IPS DF 4.7 (cell line): ENCODE data around the gene TPP1.

Source experiments
- DNase-seq: peaks from one replicate; pipeline ENCODE4 v3.0.0-alpha.2; 2013; ENCODE audit warnings: low spot score; ENCODE audit errors: extremely low read depth

TPP1 gene

DNA sequence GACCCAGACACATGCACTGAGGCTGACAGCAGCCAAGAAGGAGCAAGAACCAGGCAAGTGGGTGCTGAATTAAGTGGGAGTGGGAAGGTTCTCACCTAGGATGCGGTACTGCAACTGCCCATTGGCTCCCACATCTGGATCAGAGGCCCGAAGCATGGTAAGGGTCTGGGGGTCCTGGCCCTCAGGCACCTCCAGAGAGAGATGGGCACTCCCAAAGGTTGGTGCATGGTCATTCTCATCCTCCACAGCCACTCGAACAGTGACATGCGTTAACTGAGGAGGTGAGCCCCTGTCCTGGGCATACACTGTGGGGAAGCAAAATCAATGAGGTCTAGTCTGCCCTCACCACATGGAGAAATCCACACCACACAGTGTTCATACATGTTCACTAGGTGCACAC is 9.3 kb upstream of the TPP1 start:
- DNase-seq = no peak

DNA sequence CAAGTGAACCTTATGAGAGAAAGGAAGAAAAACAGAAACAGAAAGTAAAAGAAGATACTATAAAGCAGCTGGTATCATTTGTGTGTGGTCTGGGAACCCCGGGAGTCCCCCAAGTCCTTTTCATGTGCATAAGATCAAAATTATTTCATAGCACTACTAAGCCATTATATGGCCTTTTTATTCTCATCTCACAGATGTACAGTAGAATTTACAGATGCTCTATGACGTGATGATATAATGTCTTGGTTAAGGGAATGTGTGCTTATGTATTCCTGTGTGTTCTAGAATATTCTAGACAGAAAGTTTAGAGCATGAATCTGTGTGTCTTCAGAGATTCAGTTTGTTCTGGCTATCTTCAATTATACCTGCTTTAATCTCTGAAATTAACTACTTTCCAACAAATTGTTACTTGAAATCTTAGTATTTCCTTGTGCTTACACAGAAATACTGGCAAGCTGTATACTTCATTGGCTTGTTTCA is 8.6 kb upstream of the TPP1 start:
- no peak for DNase-seq

DNA sequence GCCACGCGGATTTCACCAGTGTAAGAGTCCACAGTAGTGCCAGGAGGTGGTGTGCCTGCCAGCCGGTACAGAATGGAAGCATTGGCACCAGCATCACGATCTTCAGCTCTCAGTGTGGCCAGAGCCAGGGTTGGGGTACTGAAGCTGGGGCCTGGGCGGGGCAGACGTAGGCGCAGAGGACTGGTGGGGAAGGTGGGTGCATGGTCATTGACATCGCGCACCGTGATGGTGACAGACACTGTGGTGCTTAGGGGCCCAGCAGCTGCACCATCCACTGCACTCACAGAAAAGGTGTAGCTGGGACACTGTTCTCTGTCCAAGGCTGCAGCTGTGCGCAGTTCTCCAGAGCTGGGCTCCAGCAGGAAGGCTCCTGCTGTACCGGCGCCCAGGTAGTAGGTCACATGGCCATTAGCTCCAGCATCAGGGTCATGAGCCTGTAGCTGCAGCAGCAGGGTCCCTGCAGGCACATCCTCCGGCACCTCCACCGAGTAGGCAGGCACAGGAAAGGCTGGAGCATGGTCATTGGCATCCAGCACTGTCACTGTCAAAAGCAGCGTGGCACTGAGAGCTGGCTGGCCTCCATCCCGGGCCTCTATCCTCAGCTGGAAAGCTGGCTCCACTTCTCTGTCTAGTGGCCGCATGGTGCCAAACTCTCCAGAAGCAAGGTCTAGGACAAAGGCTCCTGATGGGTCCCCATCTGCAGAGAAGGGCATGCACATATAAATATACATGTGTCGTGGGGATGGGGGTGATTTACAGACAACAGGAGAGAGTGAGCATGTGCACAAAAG is 7.9 kb upstream of the TPP1 start:
- no peak for DNase-seq

DNA sequence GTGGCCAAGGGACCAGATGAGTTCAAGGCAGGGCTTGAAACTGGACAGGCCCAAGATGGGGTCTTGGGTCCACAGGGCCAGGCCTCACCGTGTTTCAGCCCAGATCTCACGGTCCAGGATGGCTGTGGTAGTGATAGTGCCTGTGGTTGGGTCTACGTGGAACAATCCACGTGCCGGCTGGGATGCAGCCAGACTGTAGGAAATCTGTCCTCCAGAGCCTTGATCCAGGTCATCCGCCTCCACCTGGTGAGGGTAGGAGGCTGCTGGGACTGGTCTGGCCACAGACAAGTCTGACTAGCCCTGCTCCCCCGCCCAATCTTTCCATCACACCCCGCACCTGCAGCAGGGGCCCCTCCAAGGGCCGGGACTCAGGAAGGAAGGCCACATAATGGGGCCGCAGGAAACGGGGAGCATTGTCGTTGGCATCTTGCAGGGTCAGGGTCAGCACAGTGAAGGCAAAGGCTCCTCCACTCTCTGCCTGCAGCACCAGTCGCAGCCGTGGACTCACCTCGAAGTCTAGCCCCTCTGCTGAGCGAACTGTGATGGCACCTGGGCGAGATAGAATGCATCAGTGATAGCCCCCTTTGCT is 6.7 kb upstream of the TPP1 start:
- no peak for DNase-seq

DNA sequence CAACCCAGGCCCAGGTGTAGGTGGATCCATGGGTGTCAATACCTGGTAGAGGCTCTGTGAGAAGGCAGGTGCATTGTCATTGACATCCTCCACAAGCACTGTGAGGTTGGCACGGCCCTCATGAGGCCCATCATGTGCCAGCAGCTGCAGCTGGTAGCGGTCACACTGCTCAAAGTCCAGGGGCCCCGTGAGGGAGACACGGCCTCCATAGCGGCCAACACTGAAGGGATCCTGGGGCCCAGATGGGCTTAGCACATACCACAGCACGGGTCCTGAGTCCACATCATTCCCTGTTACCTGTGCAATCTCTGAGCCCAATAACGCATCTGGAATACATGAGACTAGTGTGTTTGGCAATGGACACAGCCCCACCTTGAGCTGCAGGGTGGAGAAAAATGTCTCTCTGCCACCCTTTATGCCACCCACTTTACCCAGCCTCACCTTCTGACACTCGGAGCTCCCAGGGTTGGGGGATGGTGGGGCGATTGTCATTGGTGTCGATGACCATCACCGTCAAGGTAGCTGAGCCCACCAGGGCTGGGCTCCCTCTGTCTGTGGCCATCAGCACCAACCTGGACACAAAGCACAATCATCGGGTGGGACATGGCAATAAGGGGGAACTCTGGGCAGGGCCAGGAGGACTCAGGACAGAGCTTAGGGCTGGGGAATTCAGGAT is 6.1 kb upstream of the TPP1 start:
- DNase-seq = no peak

DNA sequence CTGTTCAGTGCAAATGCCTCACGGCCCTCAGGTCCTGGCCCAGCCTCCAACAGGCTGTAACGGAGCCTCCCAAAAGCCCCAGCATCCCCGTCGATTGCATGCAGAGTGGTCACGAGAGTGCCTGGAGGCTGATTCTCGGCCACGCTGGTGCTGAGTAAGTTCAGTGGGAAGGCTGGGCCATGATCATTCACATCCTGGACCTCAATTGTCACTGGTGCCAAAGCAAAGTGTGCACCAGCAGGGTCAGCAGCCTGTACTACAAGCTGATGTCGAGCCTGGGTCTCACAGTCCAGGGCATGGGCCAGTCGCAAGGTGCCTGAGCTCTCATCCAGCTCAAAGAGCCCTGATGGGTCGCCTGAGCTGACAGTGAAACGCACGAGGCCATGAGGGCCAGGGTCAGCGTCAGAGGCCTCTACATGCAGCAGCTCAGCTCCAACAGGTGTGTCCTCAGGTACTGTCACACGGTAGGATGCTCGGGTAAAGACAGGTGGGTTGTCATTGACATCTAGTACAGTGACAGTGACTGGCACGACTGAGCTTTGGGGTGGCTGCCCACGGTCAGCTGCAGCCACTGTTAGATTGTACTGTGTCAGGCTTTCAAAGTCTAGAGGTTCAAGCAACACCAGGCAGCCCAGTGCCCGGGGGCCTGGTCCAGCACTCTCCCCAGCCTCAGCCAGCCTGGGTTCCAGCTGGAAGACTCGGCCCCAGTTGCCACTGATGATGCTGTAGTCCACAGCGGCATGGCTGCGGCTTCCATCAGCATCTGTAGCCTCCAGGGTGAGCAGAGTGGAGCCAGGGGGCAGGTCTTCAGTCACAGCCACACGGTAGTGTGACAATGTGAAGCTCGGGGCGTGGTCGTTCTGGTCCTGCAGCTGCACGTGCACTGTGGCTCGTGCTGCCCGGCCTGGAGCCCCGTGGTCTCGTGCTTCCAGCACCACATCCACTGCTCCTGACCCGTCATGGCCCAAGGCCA is 4.5 kb upstream of the TPP1 start:
- no peak for DNase-seq

DNA sequence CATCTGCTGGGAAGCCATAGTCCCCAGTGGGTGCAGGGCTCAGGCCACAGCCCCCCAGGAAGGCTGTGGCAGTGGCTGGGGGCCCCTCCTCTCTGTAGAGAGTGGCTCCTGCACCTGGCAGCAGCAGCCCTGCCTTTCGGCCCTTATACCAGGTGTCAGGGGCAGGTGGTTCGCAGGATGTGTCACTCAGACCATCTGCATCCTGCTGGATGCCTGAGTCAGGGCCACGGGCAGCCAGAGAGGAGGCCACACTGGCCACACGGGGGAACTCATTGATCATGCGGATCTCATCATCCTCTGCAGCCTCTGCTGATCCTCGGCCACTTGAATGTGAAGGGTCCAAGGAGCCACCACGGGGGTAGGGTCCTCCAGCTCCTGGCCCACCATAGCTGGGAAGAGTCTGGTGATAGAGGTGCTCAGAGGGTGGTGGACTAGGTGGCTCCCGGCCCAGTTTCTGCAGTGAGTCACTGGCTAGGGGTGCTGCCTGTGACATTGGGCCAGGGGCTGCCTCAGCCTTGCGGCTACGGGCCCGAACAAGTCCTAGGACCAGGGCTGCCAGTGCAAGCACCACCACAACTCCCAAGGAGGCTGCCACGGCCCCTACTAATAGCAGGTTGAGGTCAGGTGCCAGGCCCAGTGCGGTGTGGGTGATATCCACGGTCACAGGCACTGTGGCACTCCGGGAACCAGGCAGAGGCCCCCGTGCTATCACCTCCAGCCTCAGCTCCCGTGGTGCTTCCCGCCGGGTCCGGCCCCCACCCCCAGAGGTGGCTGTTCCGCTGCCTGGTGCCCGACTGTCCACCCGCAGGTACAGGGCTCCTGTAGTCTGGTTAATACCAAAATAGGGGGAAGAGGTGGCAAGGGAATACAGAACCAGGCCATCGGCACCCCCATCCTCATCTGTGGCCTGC is 3.3 kb upstream of the TPP1 start:
- DNase-seq = no peak

DNA sequence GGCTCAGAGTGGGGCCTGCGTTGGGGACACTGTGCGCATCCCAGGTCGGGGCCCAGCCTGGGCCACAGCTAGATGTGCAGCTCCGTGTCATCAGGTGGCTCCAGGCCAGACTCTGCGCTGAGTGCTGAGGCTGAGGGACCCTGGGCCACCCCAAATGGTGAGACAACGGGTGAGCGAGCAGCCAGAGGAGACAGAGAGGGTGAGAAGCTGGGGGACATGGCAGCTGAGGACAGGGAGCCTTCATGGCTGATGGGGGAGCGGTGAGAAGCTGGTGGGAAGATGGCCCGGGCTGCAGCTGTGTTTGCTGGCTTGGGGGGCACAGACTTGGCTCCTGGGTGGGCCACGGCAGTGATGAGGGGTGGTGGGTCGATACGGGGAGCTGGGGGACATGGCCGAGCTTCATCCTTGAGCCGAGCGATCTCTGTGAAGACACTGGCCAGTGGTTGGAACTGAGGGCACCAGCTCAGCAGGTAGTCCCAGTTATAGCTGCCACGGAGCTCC is 2.5 kb upstream of the TPP1 start:
- no peak for DNase-seq

DNA sequence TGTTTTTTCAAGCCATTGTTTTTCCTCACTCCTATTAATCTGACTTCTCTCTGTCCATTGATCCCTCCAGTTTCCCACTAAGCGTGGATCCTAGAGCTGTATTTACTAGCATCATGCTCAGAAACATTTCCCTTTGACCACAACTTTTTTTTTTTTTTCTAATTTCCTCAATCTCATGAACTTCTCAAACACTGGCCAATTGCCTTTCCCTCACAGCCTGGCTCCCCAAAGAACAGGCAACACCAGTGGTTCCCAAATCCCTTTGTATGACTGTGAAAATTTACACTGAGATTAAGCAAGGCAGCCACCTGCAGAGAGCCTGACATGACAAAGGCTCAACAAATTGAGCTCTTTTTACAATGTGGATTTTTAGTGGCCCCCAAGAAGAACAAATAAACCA is 1.4 kb upstream of the TPP1 start:
- no peak for DNase-seq

DNA sequence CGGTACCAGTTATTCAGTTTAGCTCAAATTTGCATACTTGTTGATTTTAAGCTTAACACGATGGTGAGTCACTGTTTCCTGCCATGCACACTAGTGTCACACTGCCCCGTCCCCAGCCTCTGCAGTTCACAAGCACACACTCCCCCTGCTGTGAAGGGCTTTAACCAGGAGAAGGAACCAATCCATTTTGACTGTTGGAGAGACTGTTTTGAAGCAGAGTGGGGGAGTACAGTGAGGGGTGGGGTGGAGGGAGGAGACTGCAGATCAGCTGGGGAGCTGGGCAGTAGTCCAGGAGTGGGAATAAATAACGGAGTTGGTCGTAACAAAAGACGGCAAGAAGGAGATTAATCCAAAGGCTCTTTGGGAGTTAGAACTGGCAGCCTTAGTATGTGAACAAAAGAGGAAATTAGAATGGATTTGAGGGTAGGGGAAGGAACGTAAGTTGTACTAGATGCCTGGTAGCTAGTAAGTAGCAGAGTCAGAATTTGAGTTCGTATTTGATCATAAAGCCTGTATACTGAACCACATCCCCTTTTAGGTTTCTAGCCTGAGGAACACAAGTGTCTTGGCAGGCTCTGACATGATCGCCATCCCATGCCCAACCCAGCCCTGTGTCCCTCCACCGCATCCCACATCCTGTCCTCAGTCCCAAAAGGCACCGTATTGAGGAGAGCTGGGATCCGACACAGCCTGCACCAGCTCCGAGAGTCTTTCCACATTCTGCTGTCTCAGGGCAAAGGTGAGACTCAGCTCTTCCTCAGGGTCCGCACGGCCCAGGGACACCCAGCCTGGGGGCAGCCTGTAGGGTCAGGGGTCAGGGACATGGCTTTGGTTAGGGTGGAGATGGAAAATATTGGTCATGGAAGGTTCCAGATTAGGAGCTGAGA is 862 bp downstream of the TPP1 start:
- no peak for DNase-seq

DNA sequence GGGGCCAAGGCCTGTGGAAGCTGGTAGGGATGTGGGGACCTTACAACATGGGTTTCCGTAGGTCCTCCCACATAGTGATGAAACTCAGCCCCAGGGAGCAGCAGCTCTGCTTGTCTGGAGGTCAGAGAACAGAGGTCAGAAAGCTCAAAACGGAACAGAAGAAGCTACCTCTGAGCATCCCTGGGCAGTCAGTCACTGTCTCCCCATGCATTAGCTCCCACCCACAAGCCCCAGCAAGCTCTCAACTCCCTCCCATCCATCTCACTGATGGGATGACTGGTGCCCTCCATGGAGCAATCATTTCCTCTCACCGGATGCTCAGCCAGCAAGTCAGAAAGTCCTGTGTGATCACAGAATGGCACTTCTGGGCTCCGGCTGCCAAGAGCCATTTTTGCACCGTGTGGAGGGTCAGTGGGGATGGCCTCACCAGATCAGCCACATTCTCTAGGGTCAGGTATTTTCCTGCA is 1.9 kb downstream of the TPP1 start:
- no peak for DNase-seq

DNA sequence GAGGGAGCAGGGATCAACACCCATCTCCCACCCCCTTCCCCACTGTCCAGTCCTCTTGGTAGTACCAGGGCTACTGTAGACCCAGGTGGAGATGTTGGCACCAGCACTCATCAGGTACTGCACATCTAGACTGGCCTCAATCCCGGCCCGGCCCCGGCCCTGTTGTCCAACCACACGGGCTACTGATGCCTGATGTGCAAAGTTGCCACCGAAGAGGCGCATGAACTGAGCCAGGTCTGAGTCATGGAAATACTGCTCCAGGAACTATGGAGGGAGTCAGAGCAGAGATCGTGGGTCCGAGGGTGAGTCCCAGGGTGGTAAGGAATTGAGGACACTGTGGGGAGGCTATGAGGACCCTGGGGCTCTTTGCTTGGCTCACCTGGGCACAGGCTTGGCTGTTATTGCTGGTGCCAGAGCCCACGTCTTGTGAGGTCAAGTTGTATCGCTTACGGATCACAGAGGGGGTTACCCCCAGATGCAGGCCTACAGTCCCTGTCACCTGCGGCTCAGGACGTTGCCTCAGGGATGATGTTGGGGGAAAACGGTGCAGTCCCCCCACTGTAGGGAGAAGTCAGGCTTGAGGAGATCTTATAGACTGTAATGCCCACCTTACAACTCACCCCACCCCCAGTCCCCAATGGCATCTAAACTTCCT is 2.5 kb downstream of the TPP1 start:
- no peak for DNase-seq

DNA sequence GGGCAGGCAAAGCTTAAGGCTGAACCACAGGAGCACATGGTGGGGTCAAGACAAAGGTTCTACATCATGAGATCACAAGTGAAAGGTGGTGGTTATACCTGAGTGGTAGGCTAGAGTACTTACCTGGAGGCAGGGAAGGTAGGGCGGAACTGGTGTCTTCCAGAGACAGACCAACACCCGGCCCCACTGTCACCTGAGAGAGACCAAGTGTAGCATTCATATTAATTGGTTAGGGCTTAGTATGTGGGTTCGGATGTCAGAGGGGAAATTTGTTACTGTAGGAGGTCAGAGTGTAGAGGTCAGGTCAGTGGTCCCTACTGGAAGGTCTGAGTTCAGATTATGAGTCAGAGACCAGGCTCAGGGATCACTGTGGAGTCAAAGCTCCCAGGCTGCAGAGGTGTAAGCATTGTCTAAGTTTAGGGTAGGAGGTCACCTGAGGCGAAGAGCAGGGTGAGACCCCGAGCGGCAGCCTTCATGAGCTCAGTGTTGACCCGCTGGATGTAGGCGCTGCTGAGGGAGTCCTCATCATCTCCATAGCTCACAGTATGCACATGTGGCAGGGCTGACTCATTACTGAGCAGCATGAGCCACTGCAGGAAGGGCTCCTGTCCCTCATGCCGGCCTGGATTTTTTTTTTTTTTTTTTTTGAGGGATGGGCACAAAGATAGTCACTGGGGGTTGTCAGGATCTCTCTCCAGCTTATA is 3.2 kb downstream of the TPP1 start:
- DNase-seq = no peak

DNA sequence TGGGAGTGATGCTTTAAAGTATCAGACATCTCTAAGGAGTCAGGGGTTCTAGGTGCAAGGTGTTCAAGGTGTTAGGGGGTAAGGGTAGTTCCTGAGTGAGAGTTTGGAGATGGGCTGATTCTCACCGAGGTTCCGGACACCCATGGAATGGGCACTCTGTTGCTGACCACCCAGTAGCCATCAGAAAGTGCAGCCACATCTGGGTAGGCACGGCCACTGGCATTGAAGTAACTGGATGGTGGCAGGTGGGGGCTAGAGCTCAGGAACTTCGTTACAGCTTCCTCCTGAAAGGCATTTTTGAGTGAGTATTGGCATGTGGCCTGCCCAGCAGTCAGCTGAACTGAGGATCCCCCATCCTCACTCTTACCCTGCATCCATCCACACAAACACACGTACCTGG is 4.2 kb downstream of the TPP1 start:
- no peak for DNase-seq

DNA sequence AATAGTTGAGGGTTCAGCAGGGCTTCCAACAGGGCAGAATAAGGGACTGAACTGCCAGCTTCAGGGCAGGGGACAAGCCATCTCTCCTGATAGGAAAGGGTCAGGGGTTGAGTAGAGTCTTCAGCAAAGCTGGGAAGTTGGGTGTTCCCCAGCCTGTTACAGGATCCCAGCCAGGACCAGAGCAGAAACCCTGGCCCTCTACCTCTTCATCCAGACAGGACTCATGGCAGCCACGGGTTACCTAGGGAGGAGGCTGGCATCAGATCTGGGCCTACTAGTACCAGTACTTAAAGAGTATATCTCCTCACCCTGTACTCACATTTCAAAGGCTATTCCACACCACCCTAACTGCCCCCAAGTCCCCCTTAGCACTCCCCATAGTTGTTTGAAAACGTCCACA is 4.8 kb downstream of the TPP1 start:
- DNase-seq = no peak

DNA sequence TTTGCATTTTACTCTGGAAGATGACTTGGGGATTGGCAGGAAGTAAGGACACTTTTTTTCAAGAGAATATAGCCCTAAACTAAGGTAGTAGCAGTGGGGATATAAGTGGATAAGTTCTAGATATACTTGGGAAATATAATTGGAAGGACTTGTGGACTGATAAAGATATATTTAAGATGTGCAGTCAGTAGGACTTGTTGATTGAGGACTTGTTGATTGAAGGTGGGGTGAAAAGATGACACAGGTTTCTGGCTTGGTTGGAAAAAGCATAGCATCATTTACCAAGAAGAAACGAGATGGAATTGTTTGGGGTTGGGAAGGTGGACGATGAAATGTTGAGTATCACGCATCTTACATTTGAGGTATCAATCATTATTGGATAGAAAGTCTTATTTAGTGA is 5.7 kb downstream of the TPP1 start:
- no peak for DNase-seq

DNA sequence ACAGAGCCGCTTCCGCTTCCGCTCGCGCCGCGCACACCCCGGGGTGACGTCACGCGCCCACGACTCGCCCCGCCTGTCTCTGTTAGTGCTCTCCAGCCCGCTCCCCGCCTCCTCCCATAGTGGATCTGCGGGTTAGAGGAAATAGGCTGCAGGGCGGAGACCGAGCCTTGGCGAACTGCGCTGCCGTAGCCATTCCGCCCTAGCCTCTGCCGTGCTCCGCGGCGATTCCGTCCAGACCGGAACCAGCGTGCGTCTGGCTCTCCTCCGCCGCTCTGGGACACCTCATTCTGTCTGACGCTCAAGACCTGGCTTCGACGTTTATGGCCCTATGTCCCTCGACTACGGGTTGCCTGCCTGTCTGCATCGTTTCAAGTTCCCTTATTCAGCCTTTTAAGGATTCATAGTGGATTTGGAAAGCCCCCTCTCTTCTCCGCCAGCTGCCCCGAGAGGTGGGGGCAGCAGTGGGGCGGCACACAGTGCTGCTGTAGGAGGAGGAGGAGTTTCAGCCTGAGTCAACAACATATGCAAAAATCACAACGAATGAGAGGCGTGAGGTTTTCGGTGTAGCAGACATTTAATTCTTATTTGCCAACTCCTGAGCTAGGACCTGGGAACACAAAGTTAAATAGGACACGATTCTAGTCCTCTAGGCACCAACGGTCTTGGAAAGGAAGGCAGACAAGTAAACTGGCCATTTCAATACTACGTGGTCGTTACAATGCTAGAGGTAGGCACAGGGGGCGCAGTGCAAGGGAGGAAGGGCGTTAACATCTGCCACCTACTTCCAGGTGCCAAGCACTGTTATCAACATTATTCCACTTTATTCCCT is 6.8 kb downstream of the TPP1 start, which contains the start of gene TAF10:
Gene TAF10 (minus strand): TSS at position 4 of the 829 bp plus-strand sequence. CDS start 27 bp downstream, outside the sequence.
- no peak for DNase-seq
